Measurements from ENCODE around the gene METTL5. TPM values are rescaled to one million over a fixed set of nuclear protein-coding genes. Genes with fewer than 3 reads are reported as not detected.
"Not testable (repeated sequence)": the region's sequence is repeated elsewhere in the genome, so short reads cannot be mapped to it uniquely, and the experiment has no call there.

METTL5 gene
- total RNA-seq, 1 donor from 2014 or later: 33.2 TPM

GRCh38 chr2:169865492-169865891 is 40.8 kb upstream of the METTL5 start:
- H3K9me3 ChIP-seq: no peaks in the 10 kb centered on the region
- DNase-seq (no peak), ATAC-seq (no peak)
- peaks cover 4% of the 10 kb centered on the region for H3K4me1 ChIP-seq
- TF ChIP-seq CTCF (IDR thresholded peaks at IDR 0.05): no peak
- H3K27ac ChIP-seq: no peak overlapping the region
- no peaks in the 10 kb centered on the region for H3K27me3 ChIP-seq (ENCODE audit: low read depth)
- H3K36me3 ChIP-seq: no peaks in the 10 kb centered on the region
- intact Hi-C loops (cut with DNase I): no loop called here
- no peak overlapping the region for H3K4me3 ChIP-seq

- ATAC-seq: no peak
- no peak for TF ChIP-seq CTCF (IDR thresholded peaks at IDR 0.05)
- no peak overlapping the region for H3K27ac ChIP-seq
- peaks cover 4% of the 10 kb centered on the region for H3K4me1 ChIP-seq
- H3K27me3 ChIP-seq (ENCODE audit: low read depth): no peaks in the 10 kb centered on the region
- intact Hi-C loops (cut with DNase I): no loop called here
- no peak for DNase-seq
- no peaks in the 10 kb centered on the region for H3K9me3 ChIP-seq
- no peaks in the 10 kb centered on the region for H3K36me3 ChIP-seq
- H3K4me3 ChIP-seq: no peak overlapping the region
Measured at GRCh38 chr2:169862816-169863215, 38.1 kb upstream of the METTL5 start.

GRCh38 chr2:169860149-169860548 is 35.4 kb upstream of the METTL5 start:
- no peak for TF ChIP-seq CTCF (IDR thresholded peaks at IDR 0.05)
- Histone ChIP-seq H3K27ac (no peak overlapping the region), H3K27me3 (ENCODE audit: low read depth) (no peaks in the 10 kb centered on the region), H3K4me3 (no peak overlapping the region), H3K4me1 (no peaks in the 10 kb centered on the region), H3K36me3 (no peaks in the 10 kb centered on the region), H3K9me3 (no peaks in the 10 kb centered on the region)
- intact Hi-C loops (cut with DNase I): no loop called here
- no peak for DNase-seq
- no peak for ATAC-seq

- intact Hi-C loops (cut with DNase I): no loop called here
- Histone ChIP-seq H3K4me3 (no peak overlapping the region), H3K27ac (no peak overlapping the region), H3K36me3 (no peaks in the 10 kb centered on the region), H3K4me1 (no peaks in the 10 kb centered on the region), H3K27me3 (ENCODE audit: low read depth) (no peaks in the 10 kb centered on the region), H3K9me3 (no peaks in the 10 kb centered on the region)
- DNase-seq: no peak
- ATAC-seq: no peak
- TF ChIP-seq CTCF (IDR thresholded peaks at IDR 0.05): no peak
Measured at GRCh38 chr2:169859423-169859822, 34.7 kb upstream of the METTL5 start.

GRCh38 chr2:169855281-169856258 is 30.9 kb upstream of the METTL5 start:
- H3K27ac ChIP-seq; DNase-seq; intact Hi-C loops (cut with DNase I); H3K36me3 ChIP-seq; H3K9me3 ChIP-seq; H3K27me3 ChIP-seq (ENCODE audit: low read depth); H3K4me3 ChIP-seq; ATAC-seq; H3K4me1 ChIP-seq: not testable (repeated sequence)

- Histone ChIP-seq H3K9me3 (no peaks in the 10 kb centered on the region), H3K4me1 (no peaks in the 10 kb centered on the region), H3K27ac (no peak overlapping the region), H3K36me3 (no peaks in the 10 kb centered on the region), H3K27me3 (ENCODE audit: low read depth) (no peaks in the 10 kb centered on the region), H3K4me3 (no peak overlapping the region)
- DNase-seq (no peak), ATAC-seq (no peak)
- no peak for TF ChIP-seq CTCF (IDR thresholded peaks at IDR 0.05)
- intact Hi-C loops (cut with DNase I): no loop called here
Measured at GRCh38 chr2:169853041-169853668, 28.4 kb upstream of the METTL5 start.

Data from lower lobe of right lung (tissue), 2 donors.